DOHH2 (cell line): ENCODE data around the gene PLA2G4F.

ENCODE experiments used
- CTCF ChIP-seq: fragments of 200-600 bp; sonication (generic); IDR thresholded peaks from one replicate; pipeline ENCODE4 v1.5.1; 2014; ENCODE audit warnings: antibody characterized with exemption, mild to moderate bottlenecking, low read depth, low read length; ENCODE audit not compliant: poor library complexity, severe bottlenecking
- EZH2phosphoT487 ChIP-seq: fragments of 200-600 bp; sonication (generic); IDR thresholded peaks from 2 replicates; pipeline ENCODE4 v1.6.1; 2017; ENCODE audit warnings: borderline replicate concordance, mild to moderate bottlenecking, antibody characterized with exemption, low read length, moderate library complexity, mixed read lengths

GRCh38 chr15:42157381-42157780 is 945 bp upstream of the PLA2G4F start:
- TF ChIP-seq EZH2phosphoT487: no peak
- TF ChIP-seq CTCF: no peak
